Myocyte (in vitro differentiated cells): ENCODE results near the gene LRP1B. TPM values are rescaled to one million over a fixed set of nuclear protein-coding genes. Genes with fewer than 3 reads are reported as not detected.
A peak's percentile ranks its signal among the peaks of the same experiment; 100 is the strongest.

ENCODE experiments used
- DNase-seq: peaks from one replicate; pipeline ENCODE4 v3.0.0-alpha.2; 2012; ENCODE audit warnings: low read depth
- polyA plus RNA-seq: library from polyadenylated mRNA; unstranded; fragments of >200 nt; gene quantifications from one replicate; pipeline ENCODE4 v1.2.1, GENCODE V29; 2012; ENCODE audit warnings: missing spikeins
- total RNA-seq: library from RNA; depleted of rRNA; stranded (reverse); fragments of >200 nt; gene quantifications from 2 replicates; pipeline ENCODE4 v1.2.3, GENCODE V29; 2014

The LRP1B gene
- total RNA-seq, result 0.05 TPM in 2 replicates
- 0.03 TPM for polyA plus RNA-seq

DNA sequence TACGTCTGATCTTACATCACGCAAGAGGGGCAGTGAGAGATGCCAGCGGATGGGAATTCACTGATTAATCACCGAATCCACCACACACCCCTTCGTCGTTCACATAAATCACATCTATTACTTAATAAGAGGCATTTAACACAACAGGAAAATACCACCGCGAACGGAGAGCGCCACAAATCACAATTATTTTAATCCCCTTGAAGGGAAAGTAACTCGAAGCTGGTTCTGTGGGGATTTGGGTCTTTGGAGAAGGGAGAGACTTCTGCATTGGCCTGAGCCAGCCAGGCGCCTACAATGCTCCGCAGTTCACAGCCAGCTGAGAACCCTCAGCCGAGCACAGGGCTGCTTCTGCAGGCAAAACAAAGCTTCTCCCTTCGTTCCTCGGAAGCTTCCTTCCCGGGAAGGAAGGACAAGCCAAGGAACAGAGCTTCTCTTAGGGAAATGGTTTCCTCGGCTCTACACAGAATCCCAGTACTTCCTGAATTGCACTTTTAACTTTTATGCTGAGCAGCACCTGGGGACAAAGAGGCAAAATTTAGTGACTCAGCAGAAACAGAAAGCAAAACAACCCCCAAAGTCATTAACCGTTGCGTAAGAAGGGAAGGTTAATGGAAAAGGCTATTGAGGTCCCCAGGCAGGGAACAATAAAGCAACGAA lies at the start of gene LRP1B:
TSS of gene LRP1B (minus strand) at position 7 of the 660 bp plus-strand sequence. CDS start 287 bp downstream, outside the sequence.
- peak; percentile 35 for DNase-seq

DNA sequence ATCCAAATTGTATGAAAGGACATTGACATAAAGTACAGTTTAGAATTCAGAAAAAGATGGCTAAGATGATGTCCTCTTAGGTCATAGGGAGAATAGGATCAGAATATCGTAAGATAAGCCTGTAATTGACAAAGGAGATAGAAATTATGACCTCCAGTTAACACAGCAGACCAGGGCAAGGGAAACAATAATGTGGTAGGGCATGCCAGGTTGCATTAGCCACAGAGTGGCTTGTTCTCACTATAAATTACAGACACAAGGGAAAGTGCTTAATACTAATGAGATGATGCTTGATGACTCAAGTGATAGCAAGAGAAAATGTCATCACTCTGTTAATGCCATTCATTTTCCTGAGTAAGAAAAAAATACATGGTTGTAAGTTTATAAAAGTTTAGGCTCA lies 48.9 kb upstream of the LRP1B start:
- DNase-seq, result no peak

DNA sequence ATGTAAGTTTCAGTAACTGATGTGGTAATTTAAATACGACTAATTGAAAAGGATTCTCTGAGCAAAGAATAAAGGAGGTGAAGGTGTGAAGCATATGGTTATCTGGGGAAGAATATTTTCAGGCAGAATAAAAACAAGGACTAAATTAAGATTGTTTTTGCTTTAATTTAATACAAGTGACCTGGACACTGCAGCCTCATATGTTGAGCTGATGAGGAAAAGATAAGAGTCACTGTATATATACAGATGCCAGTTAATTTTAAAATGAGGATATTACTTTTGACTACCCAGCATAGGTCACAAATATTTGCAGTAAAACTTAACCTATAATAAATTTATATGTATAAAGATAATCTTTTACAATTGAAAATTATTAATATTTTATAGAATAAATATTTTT lies 47.8 kb upstream of the LRP1B start:
- no peak for DNase-seq

DNA sequence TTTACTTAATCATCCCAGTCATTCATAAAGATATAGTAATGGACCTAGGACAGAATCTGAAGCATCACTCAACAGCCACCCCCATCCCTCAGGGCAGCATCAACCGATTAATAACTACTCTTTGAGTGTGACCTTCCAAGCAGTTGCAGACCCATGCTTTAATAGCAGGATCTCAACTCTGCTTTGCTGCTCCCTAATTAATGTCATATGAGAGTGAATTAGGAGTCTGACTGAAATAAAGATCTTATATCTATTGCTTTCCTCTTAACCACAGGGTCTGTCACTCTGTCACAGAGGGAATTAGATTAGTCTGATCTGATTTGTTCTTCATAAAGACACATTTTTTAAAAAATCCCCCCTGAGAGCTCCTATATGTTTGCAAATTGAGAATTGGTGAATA lies 46.1 kb upstream of the LRP1B start:
- no peak for DNase-seq

DNA sequence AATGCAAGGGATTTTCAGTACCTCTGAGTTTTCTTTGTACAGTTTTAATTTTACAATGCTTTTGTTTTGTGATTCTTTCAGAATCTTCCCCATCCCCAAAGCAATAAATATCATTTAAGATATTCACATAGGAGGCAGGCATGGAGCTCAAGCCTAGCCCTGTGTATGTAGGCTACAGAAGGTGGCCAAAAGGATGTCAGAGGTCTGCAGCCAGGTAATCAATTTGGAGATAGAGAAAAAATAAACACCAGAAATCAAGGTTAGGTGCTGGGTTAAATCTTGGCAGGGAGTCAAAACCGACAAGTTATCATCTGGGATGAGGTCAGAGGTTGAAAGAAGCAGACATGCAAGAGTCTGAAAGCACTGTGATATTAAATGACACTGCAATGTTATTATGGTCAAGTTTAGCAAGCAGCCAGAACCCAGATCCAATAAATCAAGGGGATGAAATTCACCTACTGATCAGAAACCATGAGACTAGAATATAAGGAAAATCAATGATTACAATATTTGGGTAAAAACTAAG lies 45.1 kb upstream of the LRP1B start:
- DNase-seq, result peak; percentile 5

DNA sequence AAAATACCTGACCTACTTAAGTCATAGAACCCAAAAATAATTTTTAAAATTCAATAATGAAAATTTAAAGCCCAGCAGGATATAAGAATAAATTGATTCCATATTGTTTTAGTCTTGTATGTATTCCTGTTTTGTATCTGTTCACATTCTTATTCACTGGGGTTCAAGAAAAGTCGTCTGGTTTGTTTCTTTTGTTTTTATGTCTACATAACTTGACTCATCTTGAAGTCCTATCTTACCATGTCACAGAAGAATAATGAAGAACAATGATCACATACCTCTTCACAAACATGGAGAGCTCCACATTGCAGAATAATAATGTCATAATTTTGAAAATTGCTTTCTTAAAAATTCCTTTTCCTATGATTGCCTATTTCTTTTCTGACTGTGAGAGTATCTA lies 43.4 kb upstream of the LRP1B start:
- DNase-seq, result no peak

DNA sequence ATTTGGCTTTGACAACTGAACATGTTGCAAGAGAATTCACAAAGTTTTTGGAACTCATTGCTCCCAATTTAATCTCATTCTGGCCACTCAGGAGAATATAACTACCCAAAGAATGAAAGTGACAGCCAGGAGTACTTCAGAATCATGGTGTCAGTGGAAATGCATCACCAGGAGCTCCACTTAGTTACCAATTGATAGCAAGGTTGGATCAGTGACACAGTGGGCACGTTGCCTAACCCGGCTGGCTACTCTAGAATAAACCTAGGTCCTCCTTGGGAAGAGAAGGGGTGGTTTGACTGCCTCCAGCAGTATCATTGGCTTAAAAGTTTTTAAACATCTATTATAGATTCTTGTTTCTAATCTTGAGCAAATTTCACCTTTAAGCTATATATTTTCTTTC lies 40.0 kb upstream of the LRP1B start:
- no peak for DNase-seq

DNA sequence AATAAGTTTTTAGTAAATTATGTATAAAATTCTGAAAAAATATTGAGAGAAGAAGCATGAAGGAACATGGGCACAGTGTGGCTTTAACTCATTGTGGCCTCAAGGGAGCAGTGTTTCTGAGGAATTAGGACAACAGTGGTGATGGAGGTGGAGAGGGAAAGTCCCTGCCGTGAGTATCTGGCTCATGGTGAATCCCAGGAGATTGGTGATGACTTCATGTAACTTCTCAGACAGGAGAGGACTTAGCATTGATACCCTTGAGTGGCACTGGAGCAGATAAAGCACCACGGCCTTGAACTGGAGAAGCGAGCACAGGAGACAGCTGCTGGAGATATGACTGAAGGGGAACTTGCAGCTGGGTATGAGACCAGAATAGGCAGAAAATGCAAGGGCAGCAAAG lies 35.0 kb upstream of the LRP1B start:
- no peak for DNase-seq

DNA sequence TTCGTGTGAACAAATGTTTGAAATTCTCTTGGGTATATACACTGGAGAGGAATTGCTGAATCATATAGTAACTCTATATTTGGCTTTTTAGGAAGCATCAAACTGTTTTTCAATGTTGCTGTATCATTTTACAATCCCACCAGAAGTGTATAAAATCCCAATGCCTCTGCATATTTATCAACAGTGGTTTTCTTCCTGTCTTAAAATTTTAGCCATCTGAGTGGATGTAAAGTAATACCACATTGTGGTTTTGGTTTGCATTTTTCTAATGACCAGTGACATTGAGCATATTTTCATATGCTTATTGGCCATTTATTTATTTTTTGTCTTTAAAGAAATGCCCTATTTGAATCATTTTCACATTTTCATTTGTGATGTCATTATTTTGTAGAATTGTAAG lies 22.8 kb upstream of the LRP1B start:
- no peak for DNase-seq

DNA sequence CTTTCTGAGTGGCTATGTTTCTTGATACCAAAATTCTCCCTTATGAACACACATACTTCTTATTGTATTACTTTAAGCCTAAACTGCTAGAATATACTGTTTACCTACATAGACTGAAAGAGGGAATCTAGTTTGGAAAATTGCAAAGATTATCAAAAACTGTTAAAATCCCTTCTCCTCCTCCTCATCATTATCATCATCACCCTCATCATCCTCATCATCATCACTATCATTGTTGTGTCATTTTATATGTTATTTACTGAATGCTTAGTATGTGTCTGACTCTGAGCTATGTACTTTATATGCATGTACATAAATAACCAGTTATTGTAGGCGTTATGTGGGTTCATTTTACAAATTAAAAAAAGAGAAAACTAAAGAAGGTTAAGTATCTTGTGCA lies 19.6 kb upstream of the LRP1B start:
- no peak for DNase-seq

DNA sequence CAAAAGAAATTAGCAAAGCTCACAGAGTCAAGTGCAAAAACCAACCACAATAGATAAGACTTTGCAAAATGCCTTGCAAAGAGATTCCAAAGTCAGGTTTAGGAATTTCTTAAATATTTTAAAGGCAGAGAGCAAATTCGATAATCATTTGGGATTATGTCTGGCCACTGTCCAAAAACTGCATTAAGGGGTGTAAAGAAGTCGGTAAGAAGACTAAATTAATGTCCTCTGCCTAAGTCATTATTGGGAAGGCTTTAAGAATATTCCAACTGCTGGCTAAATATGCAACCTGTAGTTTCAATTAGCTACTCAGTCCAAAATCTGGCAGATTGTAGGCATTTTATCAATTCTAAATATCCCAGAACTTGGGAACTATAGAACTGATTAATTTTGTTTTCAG lies 13.7 kb upstream of the LRP1B start:
- no peak for DNase-seq

DNA sequence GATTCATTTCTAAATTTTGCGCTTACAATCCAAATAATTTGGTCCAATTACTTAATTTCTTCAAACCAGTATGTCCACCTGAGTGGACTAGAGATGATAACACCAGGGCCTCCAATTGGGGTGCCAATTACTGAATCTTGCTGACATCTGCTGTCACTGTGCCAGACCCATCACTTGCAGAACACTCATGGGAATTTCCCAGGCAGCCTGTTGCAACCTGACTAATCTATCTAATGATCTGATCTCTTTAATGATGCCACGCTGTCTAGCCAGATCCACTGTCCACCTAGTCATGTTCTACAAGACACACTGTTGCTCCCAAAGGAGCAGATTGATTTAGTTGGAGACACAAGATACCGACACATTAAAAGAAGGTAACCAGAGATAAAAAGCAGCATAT lies 11.8 kb upstream of the LRP1B start:
- no peak for DNase-seq

DNA sequence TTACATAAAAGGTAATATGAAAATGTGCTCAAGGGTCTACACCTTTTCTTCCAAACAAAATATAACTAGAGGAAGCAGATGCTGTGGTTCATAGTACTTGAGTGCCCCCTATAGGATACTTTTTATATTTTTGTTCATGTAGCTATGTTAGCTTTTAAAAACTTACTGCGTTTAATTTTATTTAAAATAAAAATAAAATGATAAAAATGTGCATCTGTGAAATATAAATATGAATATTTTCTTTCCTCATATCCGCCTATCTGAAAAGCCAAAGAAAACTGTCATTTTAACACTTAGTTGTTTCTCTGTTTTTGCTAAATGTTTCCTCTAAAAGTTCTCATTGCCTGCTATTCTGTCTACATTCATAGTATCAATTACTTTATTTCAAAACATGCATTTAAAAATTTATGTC lies 9.6 kb upstream of the LRP1B start:
- DNase-seq, result peak; percentile 37

DNA sequence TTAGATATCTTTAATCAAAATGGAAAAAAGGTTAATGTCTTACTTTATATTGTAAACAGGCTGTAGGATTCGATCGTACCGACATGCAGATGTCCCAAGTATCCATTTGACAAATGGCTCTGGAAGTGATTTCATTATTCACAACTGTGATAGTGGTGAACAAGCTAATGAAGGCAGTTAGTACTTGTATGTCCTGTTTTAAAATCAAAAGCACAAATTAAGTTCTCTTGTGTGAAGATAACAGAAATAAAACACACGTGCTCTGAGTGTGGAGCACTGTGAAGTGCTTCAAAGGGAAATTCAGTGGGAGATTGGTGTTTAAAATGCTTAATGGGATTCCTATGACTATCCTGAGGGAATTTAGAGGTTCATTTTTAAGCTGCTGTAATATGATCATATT lies 8.6 kb upstream of the LRP1B start:
- DNase-seq, result no peak

DNA sequence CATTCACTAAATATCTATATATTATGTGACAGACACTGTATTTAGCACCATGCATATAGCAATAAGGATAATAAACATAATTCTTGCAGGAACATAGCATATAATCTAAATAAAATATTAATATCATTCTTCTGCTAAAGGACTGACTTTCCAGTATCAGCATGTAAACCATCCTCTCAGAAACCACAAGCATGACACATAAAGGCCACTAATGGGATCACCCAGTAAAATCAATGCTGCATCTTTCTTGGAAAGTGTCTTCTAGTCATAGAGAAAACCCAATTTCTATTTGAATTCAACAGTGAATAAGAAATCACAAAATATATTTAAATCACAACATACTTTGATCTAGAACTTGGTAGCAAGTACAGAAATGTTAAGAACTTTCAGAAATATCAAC lies 5.8 kb upstream of the LRP1B start:
- DNase-seq, result no peak

DNA sequence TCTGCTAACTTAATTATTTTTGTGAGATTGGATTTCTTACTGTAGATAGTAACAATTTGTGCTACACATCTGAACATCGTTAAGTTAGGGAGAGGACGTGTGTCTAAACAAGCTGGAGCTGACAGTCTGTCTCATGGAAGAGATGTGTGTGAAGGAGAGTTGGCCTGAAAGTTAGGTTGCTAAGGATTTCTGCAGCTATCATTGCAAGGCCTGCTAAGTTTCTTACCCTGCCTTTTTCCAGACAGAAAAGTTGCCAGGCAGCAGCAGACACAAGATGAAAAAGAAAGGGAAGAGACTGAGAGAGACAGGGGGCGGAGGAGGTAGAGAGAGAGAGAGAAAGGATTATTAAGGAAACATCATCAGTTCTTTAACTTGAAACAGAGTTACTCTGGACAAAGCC lies 4.1 kb upstream of the LRP1B start:
- no peak for DNase-seq

DNA sequence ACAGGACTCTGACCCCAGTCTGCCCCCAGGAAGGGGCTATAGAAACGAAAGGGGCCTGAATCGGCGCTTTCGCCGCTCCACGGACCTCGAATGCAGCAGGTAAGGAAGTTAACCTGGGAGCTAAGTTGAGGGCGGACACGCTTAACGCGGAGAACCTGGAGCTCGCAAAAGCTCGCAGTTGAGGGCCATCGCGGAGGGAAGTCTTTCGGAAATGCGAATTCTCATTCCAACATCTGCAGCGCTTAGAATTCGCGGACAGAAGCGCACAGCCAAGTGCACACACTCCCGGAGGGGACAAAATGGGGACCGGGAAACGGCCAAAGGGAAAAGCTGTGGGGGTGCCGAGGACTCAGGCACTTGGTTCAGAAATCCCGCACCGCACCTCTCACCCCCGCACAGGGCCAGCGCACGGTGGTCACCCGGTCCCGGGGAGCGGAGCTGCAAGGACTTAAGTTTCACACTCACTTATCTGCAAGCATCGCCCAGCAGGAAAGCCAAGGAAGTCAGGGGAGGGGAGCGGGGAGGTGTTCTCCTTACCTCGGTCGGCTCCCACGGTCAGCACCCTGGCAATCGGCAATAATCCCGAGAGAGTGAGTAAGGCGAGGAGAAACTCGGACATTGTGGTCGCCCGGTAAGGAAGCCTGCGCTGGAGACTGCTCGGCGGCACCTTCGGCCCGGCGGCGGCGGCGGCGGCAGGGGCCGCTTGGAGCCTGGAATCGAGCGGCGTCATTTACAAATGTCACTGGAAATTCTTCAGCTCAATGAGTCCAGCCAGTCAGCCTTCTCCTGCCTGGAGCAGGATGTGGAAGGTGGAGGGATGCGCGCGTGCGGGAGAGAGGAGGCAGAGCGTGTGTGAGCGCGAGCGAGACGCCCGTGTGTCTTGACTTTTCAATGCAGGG lies 456 bp downstream of the LRP1B start:
- peak; percentile 18 for DNase-seq

DNA sequence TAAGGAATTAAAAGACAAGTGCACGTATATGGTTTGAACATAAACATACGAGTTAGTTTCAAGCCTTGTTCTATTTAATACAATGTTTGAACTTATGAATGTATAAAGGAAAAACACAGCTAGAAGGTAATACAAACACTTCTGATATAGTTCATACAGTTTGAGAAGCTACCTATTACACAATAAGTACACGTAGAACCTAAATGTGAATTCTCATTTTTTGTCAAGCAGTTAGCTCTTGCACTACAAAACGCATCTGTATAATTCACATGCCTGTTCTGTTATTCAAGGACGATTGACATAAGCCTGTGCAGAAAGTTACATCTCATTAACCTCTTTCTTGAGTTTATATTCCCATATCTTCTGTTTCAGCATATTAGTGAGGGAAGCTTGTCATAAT lies 2.7 kb downstream of the LRP1B start:
- DNase-seq, result no peak

DNA sequence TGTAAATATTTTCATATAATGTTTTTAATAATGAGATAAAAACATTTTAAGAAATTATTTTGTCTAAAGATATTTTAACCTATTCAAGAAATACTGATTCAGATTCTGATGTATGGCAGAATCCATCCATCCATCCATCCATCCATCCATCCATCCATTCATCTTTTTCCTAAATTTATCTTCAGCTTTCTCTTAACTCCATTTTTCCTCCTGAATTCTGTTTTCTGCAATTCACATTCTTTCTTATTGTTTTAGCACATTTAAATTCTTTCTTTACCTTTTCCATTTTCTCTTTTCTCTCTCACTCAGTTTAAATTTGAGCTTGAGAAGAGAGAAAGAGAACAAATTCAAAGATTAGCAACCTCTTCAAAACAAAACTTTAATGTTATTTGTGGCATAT lies 3.6 kb downstream of the LRP1B start:
- DNase-seq, result no peak

DNA sequence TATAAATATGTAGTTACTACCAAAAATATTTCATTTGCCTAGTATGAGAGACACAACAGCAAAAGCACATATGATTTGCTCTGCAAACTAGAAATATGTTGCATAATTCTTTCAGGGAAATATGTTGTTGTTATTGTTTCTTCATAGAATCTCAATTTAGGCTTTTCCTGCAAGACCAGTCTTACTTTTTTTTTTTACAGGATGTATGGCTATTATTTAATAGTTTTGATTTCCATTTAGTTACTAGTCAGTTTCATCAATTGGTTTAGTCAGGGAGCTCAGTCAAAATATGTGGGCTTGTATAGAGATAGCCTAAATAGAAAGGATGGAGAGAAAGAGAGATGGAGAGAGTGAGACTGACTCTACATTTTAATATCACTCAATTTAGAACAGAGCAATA lies 6.1 kb downstream of the LRP1B start:
- no peak for DNase-seq

DNA sequence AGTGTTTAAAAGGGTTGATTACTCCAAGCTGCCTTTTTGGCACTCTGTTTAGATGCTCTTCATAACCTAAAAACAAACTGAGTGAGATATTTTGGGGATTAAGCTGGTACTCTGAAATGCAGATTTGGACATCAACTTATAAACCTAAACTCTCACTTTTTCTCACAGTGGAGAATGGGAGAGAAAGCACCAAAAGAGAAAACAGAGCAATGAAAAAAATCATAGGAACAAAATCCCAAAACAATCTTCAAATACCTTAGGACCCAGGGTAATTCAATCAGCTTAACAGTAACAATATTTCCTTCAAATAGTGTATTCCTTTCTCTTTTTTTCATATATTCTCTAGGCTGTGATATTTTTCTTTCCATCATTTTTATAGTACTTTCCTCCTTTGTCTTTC lies 11.5 kb downstream of the LRP1B start:
- no peak for DNase-seq

DNA sequence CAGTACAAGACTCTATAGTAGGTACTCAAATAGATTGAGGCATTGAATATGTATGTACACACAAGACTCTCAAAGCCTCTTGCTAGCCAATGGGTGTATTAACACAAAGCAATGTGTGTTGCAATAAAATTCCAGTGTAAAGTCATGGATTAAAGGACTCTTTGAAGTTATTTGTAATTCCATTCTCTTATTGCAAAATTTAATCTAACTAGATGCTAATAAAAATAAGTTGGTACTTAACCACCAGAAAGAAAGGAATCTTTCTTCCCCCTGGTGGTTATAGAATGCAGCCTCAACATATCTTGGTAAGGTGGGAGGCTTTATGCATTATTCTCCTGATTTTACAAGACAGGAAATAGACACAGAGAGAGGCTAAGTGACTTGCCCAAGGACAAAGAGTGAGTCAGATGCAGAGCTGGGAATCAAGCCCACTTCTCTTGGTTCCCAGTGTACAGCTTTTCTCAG lies 18.0 kb downstream of the LRP1B start:
- DNase-seq, result no peak
